GM19468 (cell line): Measurements from ENCODE around the gene LRIT3.
"Not testable (repeated sequence)": the region's sequence is repeated elsewhere in the genome, so short reads cannot be mapped to it uniquely, and the experiment has no call there.

Experiments
- ATAC-seq: cut with Tn5 transposase; IDR thresholded peaks from one replicate; pipeline ENCODE4 v1.9.1; 2021; ENCODE audit warnings: mild to moderate bottlenecking, moderate library complexity, moderate number of reproducible peaks; ENCODE audit not compliant: unreplicated experiment; ENCODE audit errors: extremely low read depth

Gene LRIT3

DNA sequence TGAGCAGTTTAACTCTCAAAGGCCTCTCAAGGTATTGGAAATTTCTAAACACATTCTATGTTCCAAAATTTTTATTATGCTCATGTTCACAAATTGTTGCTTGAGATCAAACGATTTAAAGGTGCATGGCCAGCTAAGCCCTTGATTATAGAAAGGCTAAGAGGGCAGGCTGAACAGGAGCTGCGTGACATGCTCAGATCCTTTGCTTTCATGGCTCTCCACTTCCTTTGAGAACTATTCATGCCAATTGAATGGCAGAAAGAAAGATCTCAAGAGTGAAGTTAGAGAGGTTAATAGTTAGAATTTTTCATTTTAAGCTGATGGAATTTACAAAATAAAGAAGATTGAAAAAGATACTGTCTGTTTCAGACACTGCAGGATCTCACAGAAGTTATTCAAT lies 594 bp downstream of the LRIT3 start:
- no peak for ATAC-seq

DNA sequence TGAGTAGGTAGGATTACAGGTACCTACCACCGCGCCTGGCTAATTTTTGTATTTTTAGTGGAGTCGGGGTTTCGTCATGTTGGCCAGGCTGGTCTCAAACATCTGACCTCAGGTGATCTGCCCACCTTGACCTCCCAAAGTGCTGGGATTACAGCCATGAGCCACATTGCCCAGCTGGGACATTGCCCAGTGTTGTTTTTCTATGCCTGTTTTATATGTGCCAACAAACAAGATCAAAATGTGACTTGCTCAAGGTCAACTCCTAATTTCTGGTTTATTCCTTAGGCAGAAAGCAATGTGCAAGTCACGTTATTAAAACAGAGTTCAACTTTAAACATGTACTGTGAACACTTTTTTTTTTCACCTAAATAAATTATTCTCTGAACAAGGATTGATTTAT lies 2.7 kb downstream of the LRIT3 start:
- ATAC-seq: no peak

DNA sequence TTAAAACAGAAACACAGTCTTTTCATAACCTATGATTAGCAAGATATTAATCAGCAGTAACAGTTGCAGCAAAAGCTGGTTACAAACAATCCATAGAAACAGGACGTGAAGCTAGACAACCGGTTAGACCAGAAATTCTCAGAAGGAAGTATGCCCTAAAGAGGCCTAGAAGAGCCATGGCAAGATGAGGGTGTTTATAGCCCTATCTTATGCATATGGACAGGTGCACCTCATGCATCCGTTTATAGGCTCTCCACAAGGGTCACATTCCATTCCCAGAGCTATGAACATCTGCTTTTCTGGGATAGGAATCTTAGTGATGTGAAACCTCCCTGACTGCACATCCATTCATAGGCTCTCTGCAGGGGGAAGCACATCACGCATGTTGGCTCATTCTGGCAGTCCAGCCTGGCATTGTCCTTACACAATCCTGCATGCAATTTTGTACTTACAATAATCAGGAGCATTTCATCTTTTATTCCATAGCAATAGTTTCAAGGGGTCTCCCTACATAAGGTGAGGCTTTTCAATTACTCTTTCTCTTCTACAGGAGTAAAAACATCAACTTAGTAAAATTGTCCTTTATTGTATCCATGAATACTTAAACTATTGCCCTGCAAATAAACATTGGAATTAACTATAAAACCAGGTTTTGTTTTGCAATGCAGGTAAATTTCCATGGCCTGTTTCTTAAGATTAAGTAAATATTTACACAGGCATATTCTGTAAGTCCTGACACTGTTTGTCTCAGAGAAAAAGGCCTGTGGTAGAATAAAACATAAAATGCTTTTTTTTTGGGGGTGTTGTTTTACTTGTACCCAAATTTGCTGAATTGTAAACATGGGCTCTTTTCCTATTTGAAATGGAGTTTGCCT lies 11.8 kb downstream of the LRIT3 start:
- not testable (repeated sequence) for ATAC-seq

DNA sequence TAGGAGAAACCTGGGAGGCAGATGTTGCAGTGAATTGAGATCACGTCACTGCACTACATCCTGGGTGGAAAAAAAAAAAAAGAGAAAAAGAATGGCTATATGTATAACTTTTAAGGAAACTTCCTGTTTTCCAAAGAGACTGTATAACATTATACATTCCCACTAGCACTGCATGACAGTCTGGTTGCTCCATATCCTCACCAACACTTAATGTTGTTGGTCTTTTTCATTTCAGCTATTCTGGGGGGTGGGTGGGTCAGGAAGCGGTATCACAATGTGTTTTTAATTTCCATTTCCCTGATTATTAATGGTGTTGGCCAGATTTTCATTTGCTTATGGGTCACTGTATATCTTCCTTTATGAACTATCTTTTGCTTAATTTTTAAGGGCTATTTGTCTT lies 13.4 kb downstream of the LRIT3 start:
- no peak for ATAC-seq

DNA sequence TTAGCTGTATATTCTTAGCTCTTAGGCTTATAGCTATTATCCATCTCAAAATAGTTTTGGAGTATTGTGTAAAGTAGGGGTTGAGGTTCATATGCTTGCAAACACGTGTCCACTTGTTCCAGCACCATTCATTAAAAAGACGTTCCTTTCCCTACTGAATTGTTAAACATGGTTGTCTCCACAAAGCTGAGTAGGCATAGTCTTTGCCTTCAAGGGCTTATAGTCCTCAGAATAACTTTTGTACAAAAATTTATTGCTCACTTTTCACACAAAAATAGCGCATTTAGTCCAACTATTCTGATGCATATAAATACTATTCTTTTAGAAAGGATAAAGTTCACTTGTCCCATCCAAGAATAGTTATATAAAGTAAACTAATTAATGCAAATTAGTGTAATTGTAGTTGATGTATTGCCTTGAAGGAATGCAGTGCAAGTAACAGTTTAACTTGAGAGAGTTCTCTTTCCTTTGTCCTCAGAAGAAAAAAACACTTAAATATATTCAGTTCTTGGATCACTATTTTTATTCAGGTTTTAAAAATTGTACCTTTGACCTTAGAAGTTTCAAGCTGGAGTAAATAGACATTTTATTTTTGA lies 14.1 kb downstream of the LRIT3 start:
- no peak for ATAC-seq

DNA sequence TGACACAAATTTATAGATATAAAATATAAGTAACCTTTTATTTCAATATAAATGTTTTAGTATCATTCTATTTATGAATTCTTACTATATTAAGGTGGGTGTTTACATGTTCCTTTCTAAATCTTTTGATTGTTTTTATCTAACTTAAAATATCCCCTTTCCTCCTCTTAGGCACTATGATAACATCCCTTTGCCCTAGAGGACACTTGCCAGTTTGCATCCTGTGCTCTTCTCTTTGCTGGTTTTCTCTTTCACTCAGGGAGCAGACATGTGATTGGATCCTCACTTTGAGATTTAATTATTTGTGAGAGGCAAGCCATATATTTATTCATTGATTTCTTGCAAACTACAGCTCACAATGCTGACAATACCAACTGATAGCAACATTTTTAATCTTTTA lies 16.2 kb downstream of the LRIT3 start:
- ATAC-seq: no peak

DNA sequence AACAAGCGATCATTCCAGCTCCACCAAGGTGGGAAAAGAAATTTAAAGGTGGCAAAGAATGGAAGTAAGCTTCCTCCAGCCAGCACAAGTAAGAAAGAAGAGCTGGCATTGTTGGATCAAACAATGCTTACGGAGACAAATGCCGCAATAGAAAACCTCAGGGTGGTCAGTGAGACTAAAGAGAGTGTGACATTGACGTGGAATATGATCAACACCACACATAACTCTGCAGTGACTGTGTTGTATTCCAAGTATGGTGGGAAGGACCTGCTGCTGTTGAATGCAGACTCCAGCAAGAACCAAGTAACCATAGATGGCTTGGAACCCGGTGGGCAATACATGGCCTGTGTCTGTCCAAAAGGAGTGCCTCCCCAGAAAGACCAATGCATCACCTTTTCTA lies 22.2 kb downstream of the LRIT3 start:
- ATAC-seq: no peak

DNA sequence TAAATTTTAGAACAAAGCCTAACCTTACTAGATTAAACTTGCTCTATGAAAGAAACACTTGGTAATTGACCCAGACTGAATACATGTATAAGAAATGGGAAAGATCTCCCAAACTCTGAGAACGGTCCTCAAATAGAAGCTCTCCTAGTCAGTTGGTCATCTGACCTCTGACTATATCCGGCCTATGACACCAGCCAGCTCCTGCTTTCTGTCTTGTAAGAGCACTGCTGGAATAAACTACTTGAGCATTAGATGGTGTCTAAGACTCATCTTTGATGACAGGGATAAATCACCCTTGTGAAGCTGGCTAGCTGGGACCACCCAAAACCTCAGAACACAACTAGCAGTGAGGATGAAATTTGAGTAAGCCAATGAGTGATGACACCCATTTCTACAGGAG lies 24.2 kb downstream of the LRIT3 start:
- ATAC-seq: no peak

DNA sequence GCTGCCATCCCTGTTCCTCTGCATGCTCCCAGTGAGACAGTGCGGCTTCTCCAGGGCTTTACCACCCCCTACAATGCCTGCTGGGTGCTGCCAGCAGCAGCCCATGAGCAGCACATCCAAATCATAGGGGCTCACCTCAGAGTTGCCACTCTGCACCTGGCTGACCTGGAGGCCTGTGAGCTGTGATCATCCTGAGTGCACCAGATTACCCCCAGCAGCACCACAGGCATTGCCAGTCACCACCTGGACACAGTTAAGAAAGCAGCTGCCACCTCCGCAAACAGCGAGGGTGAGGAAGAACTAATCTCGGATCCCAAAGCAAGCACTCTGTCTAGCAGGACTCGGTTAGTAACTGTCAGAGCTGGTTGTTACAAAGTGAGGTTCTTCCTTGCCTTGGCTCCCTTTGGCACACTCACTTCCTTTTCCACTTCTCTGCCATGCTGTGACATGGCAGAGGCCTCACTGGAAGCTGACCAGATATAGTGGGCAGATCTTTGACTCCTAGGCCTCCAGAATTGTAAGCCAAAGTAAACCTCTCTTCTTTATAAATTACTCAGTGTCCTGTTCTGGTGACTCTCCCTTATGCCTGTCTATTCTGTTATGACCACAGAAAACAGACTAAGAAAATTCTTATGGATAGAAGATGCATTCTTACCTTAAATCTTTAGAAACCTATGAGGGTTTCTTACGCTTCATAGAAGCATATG lies 25.2 kb downstream of the LRIT3 start:
- no peak for ATAC-seq

DNA sequence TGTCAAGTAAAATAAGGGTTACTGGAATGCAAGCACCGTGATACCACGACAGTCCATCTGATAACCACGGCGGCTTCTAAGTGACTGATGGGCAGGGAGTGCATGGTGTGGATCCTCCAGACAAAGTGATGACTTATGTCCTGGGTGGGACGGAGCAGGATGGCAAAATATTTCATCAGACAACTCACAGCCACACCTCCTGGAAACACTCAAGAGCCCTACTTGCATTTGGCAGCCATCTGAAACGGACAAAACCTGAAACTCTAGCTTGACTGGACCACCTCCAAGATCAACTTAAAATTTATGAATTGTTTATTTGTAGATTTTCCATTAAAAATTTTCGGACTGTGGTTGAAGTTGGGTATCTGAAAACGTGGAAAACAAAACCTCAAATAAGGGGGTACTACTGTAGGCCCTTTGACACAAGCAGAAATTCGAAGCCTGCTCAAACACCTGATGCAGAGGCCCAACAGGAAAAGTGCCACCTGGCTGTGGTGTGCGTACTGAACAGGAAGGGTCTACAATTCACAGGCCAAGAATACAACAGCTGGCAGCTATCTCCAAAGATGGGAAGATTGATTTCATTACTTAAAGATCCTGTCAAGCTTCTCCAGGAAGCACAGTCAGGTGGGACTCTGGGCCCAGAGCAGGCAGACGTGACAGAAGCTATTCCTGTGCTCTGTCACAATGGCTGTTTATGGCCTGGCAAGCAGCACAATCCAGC lies 26.0 kb downstream of the LRIT3 start:
- no peak for ATAC-seq

DNA sequence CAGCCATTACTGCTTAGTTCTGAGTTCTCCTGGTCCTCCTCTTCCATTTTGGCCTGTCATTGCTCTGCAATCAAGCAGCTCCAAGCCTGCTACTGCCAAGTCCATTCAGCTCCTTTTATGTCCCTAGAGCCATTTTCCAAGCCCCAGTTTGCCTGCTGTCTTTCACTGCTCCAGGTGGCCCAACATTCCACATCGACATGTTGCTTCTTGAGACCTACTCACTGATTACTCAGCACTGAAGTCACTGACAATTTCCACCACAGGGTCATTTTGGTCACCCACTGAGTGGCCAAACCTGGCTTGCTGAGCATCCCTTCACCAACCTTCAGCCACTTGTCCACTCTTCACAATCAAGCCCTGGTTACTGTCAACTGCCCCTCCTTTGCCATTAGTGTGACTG lies 27.2 kb downstream of the LRIT3 start:
- no peak for ATAC-seq

DNA sequence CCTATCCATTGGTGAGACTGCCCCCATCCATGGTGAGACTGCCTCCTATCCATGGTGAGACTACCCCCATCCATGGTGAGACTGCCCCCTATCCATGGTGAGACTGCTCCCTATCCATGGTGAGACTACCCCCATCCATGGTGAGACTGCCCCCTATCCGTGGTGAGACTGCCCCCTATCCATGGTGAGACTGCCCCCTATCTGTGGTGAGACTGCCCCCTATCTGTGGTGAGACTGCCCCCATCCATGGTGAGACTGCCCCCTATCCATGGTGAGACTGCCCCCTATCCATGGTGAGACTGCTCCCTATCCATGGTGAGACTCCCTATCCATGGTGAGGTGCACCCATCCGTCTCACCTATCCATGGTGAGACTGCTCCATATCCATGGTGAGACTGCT lies 27.6 kb downstream of the LRIT3 start:
- ATAC-seq: not testable (repeated sequence)

DNA sequence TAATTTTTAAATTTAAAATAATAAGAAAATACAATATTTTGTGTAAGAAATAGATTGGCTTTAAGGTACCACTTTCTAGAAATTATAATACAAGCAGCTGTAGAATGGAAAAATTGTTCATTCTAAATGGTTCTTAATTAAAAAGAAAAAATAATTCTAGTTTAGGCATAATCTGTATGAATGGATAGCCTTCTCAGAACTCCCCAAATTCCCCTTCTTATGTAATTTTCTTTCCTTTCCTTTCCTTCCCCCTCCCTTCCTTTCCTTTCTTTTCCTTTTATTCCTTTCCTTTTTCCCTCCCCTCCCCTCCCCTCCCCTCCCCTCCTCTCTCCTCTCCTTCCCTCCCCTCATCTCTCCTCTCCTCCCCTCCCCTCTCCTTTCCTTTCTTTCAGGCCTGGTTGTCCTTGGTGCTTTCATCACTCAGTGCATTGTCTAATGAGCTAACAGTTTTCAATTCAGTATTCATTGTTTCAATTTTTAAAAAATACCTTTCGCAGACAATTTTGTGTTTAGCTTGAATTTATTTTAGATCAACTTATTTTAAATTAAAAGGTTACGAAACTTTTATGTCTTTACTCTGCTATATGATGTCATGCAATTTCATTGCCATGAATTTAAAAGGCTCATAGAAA lies 28.8 kb downstream of the LRIT3 start:
- no peak for ATAC-seq

DNA sequence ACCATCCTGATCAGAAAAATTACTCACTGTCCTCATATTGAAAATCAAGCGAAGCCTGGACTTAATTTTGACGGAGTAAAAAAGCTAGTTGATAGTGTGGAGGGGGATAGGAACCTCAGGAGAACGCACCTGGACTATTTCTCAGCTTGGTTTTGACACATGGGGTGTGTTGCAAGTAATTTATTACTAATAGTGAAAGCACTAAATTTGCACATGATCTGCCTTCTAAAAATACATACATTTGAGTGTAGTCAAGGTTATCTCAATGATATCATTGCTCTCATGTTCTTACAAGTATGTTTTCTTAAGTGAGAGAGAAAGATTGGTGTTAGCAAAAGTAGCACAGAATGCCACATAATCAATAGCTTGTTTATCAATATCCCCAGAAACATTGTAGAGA lies 29.5 kb downstream of the LRIT3 start:
- ATAC-seq: peak; percentile 69

DNA sequence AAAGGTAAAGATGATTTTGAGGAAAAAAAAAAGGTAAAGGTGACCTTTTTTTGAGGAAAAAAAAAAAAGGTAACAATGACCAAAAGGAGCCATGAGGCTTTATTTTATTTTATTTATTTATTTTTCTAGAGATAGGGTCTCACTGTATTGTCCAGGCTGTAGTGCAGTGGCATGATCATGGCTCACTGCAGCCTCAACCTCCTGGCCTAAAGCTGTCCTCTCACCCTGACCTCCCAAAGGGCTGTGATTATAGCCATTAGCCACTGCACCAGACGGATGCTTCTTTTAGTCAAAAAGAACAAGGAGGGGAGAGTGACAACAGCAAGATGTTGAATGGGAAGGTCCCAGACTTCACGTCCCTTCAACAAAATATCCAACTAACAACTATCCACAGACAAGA lies 30.4 kb downstream of the LRIT3 start:
- no peak for ATAC-seq

DNA sequence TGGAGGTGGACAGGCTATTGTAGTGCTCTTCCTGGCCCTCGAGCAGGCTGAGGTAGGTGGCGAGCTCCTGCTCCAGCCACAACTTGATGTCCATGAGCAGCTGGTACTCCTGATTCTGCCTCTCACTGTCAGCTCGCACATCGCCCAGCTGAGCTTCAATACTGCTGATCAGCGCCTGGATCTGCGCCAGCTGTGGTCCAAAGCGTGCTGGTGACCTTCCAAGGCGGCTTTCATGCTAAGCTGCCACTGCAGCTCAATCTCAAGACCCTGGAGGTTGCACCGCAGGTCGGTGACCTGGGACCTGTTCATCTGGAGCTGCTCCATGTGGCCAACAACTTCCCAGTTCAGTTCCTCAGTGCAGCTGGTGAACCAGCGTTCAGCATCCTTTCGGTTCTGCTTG lies 31.2 kb downstream of the LRIT3 start:
- no peak for ATAC-seq

DNA sequence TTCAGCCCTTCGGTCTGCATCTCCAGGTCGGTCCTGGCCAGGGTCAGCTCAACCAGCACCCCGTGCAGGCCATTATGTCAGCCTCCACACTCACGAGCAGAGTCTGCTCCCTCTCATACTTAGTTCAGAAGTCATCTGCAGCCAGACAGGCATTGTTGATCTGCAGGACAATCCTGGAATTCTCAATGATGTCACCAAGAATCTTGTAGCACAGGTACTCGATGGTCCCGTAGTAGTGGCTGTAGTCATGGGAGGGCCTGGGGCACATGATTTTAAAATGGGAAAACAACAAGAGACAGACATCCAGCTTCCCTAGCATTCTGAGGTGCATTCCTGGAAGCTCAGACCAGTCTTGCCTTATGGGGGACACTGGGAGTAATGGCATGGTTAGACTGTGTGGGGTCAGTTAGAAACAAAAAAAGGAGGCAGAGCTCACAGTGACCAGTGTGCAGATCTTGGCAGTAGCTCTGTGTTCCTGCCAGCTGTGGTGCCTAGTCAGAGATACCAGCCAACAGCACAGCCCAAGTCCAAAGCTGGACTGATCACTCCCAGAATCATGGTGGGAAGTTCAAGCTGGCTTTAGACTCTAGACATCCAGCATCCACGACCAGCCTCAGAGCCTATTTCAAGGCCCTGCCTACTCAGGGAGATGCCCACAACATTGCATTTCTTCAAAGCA lies 31.9 kb downstream of the LRIT3 start:
- ATAC-seq: no peak

DNA sequence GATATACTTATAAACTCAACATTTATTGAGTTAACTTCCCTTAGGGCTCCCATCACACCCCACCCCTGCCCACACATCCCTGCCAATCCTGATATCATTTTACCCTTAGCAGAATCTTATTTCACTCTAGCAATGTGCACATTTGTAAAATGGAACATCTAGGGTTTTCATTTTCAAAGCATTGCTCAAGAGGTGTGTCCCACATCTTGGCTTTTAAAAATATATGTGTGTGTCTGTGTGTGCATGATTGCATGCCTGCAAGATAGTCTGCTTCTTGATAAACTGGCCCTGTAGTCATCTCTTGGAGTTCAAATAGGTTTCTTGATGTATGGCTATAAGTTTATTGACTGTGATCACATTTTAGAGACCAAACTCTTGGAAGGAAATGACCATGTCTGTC lies 38.4 kb downstream of the LRIT3 start:
- no peak for ATAC-seq

DNA sequence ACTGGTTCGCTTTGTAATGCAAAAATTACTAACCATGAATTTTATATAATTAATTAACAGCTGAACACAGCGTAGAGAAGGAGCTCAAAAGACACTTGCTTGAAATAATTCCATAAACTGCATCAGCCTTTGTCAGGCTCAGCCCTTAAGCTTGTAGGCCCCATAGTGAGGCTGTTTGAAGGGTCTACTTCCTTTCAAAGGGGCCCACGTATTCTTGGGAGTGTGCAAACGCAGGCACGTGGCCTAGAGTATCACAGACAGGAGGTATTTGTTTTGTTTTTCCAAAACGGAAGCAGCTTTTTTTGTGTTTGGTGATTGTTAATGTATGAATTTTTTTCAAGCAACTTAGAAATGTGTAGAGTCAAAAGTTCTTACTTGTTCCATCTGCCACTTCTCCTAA lies 39.2 kb downstream of the LRIT3 start:
- no peak for ATAC-seq

DNA sequence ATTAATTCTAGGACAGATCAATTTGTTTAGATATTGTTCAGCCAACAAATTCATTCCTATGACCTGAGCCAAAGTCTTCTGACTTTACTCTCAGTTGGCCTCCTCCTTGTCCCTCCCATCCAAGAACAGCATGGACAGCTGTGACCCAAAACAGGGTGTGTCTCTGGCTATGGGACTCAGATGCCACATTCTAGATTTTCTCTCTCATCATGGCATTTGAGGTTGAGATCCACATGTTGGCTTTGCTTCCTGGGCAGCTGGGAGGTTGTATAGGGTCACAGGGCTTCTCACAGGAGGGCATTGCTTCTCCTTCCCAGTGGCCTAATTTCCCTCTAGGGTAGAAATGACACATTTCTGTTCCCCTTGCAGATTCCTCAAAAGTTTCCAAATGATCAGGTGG lies 42.2 kb downstream of the LRIT3 start:
- ATAC-seq: no peak
